Measurements from ENCODE around the gene C4orf51.
"Not testable (repeated sequence)": the region's sequence is repeated elsewhere in the genome, so short reads cannot be mapped to it uniquely, and the experiment has no call there.

C4orf51 gene

DNA sequence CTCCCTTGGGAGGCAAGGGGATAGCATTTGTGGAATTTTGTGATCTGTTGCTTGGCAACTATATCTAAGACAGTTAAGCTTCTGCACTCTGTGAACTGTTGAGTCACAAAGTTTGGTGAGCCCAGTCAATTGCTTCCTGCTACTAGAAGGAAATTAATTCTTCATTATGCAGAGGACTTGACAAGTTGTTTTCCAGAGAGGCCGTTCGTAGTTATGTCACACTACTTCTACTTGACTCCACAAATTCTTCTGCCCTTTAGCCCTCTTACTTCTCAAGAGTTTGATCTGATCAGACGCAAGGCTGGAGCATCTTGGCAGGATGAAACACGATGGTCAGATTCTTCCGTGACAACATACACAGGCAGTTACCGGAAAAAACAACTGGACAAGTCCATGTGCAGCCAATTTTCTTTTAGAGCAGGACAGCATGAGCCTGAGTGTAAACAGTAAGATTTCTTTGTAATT, at the start of gene C4orf51:
TSS of gene C4orf51 (plus strand) at position 156 of the 465 bp plus-strand sequence. CDS start at position 214, 58 bp downstream.
- no peak for DNase-seq

DNA sequence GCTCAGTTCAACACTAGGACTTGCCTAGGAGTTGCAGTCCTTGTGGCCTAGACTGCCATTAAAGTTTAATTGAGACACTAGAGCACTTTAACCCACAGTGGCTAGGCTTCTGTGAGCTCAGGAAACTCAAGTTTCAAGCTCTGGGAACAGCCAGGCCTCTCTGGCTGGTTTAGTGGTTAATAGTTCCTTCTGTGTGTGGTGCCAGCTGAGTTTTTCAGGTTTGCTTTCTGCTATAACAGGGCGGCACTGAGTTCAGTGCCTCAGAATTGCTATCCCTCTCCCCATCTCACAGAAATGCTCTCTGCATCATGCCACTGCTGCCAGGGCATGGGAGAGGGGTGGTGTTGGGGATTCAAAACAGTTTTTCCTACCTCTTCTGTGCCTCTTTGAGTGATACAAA, 44.8 kb upstream of the C4orf51 start:
- DNase-seq: no peak

DNA sequence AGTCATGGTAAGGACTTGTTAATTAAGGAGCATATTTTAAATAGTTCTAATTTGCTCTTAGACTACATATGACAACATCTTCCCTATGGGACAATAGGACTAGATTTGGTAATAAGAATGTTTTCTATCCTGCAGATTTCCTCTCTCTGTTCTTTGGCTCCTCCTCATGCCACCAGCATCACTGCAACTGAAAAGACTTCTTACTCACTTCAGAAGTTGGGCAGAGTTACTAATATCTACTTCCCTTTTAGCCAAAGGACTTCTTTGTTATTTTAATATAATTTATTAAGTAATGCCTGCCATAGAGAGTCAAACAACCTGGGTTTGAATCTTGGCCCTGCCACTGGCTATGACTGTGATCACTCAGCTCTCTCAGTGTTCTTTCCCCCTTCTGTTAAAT, 44.3 kb upstream of the C4orf51 start:
- no peak for DNase-seq

DNA sequence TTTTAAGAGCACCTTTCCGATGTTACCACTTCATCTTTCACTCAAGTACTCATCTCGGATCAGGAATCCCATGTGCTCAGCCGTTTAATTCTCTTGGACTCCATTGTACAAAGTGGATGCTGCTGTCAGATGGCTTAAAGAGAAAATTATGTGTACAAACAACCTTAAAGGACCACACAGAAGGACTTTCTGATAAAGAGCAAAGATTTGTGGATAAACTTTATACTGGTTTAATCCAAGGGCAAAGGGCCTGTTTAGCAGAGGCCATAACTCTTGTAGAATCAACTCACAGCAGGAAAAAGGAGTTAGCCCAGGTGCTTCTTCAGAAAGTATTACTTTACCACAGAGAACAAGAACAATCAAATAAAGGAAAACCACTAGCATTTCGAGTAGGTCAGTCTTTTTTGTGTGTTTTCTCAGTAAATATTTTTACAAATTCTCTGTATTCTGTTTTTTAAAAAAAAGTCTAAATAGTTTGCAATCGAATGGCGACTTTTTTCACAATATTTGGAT, 40.7 kb upstream of the C4orf51 start:
- no peak for DNase-seq

DNA sequence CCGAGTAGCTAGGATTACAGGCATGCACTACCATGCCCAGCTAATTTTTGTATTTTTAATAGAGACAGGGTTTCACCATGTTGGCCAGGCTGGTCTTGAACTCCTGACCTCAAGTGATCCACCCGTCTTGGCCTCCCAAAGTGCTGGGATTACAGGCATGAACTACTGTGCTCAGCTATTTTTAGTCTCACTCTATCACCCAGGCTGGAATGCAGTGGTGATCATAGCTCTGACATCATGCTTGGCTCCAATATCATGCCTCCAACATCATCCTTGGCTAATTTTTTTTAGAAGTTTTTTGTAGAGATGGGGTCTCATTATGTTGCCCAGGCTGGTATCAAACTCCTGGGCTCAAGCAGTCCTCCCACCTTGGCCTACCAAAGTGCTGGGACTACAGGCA, 39.7 kb upstream of the C4orf51 start:
- DNase-seq: not testable (repeated sequence)

DNA sequence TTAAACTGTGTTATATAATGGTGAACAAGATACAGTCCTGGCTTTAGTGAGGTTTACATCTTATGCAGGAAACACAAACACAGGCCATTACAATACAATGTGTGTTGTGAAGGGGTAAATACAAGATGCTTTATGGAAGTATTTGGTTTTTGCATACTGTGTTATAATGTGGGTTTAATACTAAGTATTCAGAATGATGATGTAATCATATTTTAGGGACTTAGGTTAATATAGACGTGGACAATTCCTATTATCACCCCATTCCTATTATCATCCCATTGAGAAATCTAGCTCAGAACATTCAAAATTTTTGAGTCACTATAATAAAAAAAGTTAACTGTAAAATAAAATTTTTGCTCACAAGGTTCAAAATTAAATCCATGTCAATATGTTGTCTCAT, 36.7 kb upstream of the C4orf51 start:
- no peak for DNase-seq

DNA sequence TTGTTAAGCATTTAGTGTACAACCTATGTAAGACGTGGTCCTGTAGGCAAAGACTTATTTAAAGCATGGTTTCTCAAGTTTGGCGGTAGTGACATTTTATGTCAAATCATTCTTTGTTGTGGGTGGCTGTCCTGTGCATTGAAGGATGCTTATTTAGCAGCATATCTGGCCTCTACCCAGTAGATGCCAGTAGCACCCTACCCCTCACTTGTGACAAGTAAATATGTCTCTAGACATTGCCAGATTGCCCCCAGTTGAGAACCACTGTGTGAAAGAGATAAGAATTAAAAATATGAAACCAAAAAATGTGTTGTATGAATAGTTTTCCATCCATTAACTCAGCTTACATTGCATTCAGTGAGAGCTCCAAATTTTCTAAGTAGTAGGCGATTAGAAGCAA, 35.2 kb upstream of the C4orf51 start:
- no peak for DNase-seq

DNA sequence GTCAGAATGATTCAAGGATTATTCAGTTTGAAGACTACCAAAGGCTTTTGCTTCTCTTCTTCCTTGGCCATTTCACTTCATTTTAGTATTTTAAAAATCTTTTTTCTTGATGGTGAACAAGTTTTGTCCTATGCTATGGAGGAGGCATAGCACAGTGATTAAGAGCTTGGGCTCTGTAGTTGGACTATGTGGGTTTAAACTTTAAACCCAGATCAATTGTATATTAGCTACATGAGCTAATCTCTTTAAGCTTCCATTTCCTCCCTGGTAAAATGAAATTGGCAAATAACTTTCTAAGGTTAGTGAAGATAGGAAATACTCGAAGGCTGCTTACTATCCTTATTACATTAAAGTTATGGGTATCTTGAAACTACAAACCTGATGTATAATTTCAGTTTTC, 23.8 kb upstream of the C4orf51 start:
- no peak for DNase-seq

DNA sequence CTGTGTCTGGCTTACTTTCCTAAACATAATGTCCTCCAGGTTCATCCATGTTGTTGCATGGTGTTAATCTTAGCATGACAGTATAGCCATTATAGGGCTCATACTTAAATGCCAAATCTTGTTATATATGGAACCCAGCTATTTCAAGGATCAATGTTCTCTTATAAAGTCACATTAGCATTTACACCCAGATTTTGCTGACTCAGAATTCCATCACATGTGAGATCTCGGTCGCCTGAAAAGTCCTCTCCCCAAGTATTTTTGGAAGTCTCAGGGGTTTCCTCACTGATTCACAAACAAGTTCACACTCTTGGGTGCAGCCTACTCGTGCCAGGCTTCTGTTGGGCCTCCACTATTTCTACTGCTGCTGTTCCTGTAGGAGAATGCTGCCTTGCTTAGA, 19.9 kb upstream of the C4orf51 start:
- DNase-seq: no peak

DNA sequence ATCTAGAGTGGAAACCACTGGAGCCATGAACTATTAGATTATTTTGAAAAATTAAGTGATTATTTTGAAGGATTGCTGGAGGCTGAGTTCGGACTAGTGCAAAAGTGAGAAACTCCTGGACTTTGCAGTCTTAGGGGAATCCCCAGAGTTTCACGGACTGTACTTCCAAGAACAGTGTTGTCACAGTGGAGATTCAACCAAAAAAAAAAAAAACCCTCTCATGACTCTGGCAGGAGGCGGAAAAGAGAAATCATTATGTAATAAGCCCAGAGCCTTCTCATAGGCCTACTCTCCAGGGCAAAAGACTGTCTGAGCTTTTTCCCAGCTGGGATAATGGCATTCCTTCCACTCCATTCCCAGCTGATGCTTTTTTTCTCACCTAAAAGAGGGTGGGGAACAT, 16.8 kb upstream of the C4orf51 start:
- no peak for DNase-seq

DNA sequence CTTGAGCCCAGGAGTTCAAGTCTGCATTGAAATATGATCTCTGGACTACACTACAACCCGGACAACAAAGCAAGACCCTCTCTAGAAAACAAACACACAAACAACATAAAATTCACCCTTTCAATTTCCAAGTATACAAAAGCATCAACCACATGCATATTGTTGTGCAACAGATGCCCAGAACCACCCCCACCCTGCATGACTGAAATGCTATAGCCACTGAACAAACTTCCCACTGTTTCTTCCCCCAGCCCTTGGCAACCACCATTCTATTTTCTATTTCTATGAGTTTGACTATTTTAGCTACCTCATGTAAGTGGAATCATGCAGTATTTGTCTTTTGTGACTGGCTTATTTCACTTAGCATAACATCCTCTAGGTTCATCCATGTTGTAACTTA, 14.2 kb upstream of the C4orf51 start:
- DNase-seq: no peak

DNA sequence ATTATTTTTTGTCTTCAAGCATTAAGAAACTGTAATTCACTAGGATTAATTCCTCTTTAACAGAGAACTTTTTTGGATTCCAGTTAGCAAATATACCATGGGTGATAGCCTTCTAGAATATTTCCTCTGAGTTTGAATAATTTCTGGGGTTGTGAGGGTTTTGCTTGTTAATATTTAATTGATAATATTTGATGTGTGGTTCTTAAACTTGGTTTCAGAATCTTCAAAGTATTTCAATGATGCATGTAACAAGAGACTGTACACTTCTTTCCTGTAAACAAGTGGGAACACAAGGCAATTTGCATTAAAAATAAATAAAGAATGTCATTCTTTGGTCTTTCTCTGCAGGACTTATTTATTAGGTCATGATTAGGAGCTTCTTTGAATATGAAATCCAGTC, 9.5 kb upstream of the C4orf51 start:
- DNase-seq: no peak

DNA sequence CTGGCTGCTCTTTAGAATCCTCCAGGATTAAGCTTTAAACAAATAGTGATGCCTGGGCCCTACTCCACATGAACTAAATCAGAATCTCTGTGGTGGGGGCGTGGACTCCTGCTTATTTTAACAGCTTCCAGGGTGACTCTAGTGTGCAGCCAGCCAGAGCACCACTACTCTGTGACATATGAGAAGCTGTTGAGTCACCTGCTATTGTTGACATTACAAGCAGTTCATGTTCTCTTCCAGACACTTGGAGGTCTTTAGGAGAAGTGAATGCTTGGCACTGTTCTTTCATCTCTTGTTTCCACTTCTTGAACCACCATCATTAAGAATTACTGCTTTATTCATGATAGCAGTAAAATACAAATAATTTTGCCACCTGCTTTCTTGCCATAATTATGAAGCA, 426 bp upstream of the C4orf51 start:
- no peak for DNase-seq

DNA sequence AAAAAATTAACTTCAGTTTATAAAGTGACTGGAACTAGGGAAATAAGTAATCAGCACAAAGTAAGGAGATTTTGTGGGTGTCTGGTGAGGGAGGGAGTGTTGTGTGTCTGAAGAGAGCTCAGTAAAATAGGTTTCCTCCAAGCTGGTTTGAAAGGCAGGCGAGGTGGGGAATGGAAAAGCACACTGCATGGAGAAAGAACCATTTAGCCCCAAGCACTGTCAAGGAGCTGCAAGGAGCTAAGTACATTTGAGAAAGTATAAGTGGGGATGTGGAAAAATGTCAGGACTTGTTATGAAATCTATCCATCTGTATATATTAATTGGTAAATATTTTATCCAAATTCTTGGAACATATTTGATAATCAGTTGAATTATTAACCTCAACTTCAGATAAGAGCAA, 956 bp downstream of the C4orf51 start:
- DNase-seq: no peak

DNA sequence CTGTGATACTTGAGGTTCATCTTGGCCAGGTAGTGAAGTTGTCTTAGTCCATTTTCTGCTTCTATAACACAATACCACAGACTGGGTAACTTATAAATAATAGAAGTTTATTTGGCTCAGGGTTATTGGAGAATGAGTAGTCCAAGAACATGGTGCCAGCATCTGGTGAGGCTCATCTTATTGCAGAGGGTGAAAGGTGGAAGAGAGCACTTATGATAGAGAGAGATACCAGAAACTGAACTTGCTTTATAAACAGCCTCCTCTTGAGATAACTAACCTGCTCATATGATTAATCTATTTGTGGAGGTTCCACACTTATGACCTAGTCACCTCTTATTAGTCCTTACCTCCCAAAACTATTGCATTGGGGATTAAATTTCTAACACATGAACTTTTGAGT, 1.6 kb downstream of the C4orf51 start:
- DNase-seq: no peak

DNA sequence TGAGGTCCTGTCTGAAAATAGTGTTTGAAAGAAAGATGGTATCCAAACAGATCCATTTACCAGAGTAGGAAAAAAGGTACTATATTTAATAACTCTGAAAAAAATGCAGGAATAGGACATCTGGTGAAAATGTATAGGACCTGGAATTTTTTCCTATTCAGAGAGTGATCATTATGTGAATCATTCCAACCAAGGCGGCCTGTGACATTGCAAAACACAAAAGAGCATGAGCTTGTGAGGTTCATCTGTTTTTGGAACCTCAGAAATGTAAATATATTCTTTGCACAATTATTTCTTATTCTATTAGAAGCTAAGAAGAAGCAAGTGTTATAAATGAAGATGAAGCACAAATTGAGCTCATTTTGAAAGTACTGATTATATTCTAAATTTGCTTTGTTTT, 2.0 kb downstream of the C4orf51 start:
- no peak for DNase-seq

DNA sequence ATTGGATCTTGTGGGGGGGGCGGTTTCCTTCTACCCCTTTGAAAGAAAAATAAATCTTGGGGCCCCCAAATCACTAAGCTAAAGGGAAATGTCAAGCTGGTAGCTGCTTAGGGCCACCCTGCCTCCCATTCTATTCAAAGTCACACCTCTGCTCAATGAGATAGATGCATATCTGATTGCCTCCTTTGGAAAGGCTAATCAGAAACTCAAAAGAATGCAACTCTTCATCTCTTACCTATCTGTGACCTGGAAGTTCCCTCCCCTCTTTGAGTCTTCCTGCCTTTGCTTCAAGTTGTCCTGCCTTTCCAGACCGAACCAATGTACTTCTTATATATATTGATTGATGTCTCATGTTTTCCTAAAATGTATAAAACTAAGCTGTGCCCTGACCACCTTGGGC, 7.0 kb downstream of the C4orf51 start:
- DNase-seq: no peak

DNA sequence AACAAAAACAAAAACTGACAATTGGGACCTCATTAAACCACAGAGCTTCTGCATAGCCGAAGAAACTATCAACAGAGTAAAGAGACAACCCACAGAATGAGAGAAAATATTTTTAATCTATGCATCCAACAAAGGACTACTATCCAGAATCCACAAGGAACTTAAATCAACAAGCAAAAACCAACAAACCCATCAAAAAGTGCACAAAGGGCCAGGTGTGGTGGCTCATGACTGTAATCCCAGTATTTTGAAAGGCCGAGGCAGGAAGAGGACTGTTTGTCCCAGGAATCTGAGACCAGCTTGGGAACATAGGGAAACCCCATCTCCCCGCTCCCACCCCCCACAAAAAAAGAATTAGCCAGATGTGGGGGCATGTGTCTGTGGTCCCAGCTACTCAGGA, 10.7 kb downstream of the C4orf51 start:
- no peak for DNase-seq

DNA sequence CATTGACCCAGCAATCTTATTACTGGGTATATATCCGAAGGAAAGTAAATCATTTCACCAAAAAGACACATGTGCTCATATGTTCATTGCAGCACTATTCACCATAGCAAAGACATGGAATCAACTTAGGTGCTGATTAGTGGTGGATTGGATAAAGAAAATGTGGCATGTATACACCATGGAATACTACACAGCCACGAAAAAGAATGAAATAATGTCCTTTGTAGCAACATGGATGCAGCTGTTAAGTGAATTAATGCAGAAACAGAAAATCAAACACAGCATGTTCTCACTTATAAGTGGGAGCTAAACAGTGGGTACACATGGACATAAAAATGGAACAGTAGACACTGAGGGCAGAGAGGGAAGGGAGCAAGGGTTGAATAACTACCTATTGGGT, 11.5 kb downstream of the C4orf51 start:
- not testable (repeated sequence) for DNase-seq

DNA sequence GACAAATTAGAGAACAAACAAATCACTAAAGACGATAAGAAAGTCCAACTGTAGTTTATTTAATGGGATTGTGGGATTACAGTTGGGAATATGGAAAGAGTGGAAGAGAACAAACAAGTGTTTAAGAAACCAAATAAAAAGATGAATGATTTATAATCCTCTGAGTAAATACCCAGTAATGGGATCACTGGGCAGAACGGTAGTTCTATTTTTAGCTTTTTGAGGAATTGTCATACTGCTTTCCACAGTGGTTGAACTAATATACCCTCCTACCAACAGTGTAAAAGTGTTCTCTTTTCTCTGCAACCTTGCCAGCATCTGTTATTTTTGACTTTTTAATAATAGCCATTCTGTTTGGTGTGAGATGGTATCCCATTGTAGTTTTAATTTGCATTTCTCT, 15.0 kb downstream of the C4orf51 start:
- DNase-seq: no peak

DNA sequence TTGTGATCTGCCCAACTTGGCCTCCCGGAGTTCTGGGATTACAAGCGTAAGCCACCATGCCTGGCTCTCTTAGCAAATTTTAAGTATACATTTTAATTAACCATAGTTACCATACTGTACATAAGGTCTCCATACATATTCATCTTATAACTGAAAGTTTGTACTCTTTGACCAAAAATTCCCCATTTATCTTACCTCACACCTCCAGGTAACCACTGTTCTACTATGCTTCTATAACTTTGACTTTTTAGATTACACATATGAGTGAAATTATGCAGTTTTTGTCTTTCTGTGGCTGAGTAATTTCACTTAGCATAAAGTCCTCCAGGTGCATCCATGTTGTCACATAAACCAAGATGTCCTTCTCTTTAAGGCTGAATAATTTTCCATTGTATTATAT, 17.4 kb downstream of the C4orf51 start:
- DNase-seq: no peak

DNA sequence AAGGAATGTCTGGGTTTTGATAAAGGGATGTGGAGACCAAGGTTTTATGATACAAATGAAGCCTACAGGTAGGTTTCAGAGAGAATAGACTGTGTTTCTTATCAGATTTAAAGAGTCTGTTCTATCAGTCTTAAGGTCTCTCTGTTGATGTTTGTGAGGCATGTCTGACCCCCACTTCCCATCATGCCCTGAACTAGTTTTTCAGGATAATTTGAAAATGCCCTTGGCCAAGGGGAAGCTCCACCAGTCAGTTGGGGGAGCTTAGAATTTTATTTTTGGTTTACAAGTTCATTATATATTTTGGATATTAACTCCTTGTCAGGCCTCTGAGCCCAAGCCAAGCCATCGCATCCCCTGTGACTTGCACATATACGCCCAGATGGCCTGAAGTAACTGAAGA, 18.6 kb downstream of the C4orf51 start:
- DNase-seq: no peak

DNA sequence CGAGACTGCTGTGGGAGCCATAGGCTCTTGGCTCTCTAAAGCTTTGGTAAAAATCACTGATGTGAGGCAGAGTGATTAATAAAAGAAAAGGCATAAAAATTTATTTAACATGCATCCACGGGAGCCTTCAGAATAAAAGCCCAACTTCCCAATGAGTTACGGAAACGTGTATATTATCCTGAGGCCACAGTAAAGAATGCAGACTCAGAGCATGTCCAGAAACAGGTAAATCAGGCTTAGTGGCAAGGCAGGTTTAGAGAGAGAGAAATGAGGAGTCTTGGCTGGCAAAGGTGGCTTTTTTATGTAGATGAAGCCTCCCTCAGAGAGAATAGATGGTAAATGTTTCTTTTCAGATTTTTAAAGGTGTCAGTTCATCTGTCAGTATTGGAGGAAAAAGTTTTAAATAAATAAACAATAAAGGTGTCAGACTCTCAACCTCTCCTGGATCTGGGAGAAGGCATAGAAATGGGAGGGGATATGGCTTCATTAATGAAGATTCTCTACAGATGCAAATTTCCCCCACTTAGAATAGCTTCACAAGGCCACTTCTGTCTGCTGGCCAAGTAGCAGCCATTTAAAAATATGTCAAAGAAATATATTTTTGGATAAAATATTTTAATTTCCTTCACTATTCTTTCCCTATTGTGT, 24.0 kb downstream of the C4orf51 start:
- DNase-seq: no peak

DNA sequence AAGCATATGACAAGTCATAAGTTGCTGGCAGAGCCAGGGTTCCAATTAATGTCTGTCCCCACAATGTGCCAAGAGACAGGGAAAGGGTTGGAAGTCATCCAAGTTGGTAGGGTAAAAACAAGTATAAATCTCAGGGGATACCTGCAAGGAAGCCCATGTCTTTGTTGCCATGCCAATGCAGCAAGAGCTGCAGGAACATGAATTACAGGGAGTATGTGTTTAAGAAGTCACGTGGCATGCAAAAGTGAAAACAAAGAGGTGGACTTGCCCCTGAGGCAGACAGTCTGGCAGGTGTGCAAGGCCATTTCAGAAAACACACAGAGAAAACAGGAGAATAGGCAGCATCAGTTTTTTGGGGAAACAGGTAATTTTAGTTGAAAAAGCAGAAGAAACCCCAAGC, 29.4 kb downstream of the C4orf51 start:
- DNase-seq: no peak

DNA sequence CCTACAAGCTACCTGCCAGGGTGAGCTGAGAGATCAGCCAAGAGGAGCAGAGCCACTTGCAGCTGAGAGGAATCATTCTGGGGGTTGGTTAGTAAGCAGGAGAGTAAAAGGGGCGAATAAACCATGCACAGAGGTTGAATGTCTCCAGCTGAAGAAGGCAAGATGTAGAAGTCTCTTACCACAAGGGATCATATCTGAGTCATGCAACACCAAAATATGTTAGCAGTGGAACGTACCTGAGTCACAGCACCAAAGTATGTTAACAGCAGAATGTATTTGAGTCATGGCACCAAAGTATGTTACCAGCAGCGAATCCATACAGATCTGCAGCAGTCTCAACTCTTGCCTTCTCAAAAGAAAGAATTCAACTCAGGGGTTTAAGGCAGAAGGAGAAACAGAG, 29.9 kb downstream of the C4orf51 start:
- DNase-seq: no peak

Data from right forelimb (tissue), 1 donor.